HG02885 (cell line): ENCODE results near the gene TLR10.
A peak's percentile ranks its signal among the peaks of the same experiment; 100 is the strongest.
"Not testable (repeated sequence)": the region's sequence is repeated elsewhere in the genome, so short reads cannot be mapped to it uniquely, and the experiment has no call there.

Source experiments
- ATAC-seq: cut with Tn5 transposase; IDR thresholded peaks from one replicate; pipeline ENCODE4 v1.9.1; 2021; ENCODE audit warnings: mild to moderate bottlenecking; ENCODE audit not compliant: unreplicated experiment, poor library complexity

Gene TLR10

DNA sequence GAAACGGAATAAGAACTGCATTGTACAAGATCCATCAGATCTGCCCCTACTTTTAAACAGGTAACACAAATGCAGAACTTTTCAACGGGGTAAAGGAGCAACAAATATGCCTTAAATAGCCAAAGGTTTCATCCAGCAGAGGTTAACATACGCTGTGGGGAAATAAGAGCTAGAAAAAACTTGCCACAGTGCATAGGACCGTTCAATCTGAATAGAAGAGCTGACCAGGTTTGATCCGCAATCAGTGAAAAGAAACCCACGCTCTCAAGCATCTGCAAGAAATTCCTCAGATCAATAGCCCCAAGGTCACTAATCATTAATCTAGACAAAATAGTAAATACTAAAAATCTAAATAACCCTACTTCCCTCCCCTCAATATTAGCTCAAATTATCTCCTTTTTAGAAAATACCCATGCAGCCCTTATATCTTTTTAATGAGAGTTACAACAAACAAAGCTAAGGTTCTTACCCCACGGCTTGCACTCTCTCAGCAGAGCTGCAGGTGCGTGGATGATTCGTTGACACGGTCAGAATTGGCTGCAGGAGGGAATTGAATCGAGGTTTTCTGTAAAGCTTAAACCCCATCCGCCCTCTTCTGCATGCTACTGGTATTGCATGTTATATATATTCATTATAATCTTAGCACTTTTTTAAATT is at the start of gene TLR10:
TLR10 (minus strand) TSS at position 539 of the 657 bp plus-strand sequence. CDS start 7,400 bp downstream, outside the sequence.
- ATAC-seq = peak; percentile 72

DNA sequence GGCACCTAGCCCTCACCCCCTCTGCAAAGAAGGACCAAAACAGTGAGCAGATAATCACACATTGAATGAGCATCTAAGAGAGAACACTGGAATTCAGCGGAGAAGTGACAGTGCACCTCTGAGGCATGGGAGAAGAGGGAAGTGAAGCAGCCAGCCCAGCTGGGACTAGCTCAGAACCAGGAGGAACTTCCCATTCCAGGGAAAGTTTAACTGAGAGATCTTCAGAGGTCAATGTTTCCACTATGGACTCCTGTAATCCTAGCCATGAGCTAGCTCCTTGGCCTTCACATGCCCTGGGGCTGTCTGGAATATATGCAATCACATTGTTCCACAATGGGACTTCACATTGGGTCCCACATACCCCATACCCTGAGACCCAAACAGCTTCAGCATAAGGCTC is 49.4 kb upstream of the TLR10 start:
- no peak for ATAC-seq

- no peak for ATAC-seq
Observed at GRCh38 chr4:38831653-38832052, 48.9 kb upstream of the TLR10 start.

DNA sequence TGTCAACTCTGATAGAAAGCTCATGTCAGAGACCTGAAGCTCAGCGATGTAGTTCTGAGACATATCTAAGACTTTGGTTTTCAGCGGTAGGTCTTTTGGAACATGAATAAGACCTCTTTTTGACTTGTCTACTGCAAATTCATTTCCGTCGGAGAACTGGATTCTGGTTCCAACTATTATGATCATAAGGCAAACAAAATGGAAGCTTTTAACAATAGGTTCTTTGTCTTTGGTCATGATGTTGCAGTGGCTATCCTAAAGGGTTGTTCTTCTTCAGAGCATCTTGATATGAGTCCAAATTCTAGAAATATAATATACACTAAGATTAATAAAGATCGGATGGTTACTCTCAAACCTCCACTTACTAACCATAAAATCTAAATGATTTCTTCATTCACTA is 46.4 kb upstream of the TLR10 start:
- ATAC-seq = no peak

DNA sequence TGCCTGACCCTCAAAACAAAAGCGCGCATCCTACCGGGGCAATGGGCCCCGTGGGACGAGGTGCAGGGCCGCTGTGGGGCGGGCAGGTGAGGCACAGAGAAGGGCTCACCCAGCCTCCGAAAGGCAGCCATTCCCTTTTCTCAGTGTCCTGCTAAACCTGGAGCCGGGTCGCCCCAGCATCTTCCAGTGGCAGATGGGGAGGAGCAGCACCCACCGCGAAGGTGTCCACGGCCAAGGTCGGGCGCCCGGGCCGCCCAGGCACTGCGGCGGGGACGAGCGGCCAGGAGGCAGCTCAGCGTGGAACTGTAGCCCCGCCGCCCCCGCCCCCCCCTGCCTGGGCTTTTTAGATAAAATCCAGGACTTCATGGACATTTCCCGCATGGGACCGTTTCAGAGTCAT is 41.0 kb upstream of the TLR10 start:
- no peak for ATAC-seq

GRCh38 chr4:38822748-38823303 is 40.0 kb upstream of the TLR10 start:
- ATAC-seq = no peak

DNA sequence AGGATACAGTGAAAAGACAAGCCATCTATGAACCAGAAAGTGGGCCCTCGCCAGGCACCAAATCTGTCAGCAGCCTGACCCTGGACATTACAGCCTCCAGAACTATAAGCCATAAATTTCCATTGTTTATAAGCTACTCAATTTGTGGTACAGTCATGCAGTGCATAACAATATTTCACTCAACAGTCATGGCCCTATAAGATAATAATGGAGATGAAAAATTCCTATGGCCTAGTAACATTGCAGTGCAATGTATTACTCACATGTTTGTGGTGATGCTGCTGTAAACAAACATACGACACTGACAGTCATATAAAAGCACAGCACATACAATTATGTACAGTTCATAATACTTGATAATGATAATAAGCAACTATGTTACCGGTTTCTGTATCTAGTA is 38.9 kb upstream of the TLR10 start:
- no peak for ATAC-seq

DNA sequence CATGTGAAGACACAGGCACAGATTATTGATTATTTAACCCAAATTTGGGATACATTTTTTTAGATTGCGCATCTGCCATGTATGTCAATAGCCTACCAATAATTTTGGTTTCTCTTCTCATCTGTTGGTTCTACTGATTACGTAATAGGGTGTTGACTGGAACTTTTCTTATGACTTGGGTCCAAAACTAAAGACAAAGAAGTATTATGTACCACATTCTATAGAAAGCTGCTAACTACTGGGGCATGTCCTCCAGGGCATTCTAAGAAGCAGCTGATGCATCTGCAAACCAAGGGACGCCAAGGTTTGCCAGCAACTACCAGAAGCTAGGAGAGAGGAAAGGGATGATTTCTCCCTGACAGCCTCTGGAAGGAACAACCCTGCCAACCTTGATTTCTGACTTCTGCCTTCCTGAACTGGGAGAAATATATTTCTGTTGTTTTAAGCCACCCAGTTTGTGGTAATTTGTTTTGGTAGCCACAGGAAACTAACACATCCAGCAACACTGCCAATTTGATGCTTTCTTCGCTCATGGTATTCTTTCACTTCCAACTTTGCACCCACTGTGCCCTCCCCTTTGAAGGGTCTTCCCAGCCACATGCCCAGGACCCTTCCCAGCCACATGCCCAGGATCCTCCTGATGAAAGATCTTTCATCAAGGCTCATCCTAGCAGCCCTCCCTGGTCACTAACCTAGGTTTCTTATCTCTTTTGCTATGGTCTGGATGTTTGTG is 37.7 kb upstream of the TLR10 start:
- ATAC-seq = no peak

DNA sequence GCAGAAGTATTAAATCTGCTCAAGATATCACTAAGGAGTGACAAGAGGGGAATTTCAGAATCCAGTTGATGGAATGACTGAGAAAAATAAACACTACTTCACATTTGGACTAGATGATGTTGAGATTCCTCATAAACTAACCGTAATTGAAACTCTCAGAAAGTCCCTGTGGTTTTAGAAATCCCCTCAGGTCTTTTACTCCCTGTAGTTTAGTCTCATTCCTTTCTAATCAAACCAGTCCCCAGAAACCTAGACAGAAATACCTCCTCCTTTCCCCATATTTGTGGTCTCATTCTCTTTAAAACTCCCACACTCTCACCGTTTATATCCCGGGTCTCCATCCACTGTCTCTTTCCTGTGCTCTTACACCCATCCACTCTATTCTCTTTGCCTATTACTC is 36.8 kb upstream of the TLR10 start:
- ATAC-seq = peak; percentile 36

- peak; percentile 67 for ATAC-seq
Observed at GRCh38 chr4:38818441-38818976, 35.7 kb upstream of the TLR10 start.

DNA sequence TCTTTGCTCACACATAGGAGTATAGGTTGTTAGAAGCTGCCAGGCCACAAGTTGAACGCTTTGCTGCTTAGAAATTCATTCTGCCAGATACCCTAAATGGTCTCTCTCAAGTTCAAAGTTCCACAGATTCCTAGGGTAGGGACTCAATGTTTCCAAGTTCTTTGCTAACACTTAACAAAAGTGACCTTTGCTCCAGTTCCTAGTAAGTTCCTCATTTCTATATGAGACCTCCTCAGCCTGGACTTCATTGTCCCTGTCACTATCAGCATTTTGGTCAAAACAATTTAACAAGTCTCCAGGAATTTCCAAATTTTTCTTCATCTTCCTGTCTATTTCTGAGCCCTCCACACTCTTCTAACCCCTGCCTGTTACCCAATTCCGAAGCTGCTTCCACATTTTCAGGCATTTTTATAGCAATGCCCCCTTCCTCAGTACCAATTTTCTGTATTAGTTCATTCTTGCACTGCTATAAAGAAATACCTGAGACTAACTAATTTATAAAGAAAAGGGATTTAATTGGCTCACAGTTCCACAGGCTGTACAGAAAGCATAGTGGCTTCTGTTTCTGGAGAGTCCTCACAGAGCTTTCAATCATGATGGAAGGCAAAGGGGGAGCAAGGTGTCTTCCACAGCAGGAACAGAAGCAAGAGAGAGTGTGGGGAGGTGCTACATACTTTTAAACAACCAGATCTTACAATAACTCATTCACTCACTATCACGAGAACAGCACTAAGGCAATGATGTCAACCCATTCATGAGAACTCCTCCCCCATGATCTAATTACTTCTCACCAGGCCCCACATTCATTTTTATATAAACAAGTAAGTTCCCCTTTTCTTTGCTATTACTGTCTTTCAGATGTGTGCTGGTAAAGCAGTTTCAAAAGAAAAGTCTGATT is 33.3 kb upstream of the TLR10 start:
- no peak for ATAC-seq

DNA sequence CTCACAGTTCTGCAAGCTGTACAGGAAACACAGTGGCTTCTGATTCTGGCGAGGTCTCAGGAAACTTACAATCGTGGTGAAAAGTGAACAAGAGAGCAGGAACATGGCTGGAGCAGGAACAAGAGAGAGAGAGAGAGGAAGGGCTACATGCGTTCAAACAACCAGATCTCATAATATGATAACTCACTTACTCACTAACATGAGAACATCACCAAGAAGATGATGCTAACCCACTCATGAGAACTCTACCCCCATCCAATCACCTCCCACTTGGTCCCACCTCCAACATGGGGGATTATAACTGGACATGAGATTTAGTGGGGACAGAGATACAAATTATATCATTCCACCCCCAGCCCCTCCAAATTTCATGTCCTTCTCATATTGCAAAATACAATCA is 31.6 kb upstream of the TLR10 start:
- no peak for ATAC-seq

DNA sequence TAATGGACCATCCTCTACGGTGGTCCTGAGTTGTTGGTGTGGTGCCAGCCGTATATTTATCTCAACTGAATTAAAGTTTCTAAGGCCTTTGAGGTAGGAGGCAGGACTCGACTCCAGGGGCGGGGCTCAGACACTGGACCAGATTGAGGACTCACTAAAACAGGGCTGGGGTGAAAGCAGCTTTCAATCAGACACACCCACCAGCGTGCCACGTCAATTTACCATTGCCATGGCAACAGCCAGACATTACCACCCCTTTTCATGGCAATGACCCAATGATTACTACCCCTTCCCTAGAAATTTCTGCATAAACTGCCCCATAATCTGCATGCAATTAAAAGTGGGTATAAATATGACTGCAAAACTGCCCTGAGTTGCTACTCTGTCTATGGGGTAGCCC is 28.5 kb upstream of the TLR10 start:
- no peak for ATAC-seq

DNA sequence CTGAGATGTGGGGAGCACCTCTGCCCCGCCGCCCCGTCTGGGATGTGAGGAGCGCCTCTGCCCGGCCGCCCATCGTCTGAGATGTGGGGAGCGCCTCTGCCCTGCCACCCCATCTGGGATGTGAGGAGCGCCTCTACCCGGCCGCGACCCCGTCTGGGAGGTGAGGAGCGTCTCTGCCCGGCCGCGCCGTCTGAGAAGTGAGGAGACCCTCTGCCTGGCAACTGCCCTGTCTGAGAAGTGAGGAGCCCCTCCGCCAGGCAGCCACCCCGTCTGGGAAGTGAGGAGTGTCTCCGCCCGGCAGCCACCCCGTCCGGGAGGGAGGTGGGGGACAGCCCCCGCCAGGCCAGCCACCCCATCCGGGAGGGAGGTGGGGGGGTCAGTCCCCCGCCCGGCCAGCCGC is 24.7 kb upstream of the TLR10 start:
- ATAC-seq = not testable (repeated sequence)

GRCh38 chr4:38806251-38806650 is 23.5 kb upstream of the TLR10 start:
- not testable (repeated sequence) for ATAC-seq

- peak; percentile 81 for ATAC-seq
Observed at GRCh38 chr4:38805530-38806145, 22.8 kb upstream of the TLR10 start.

- ATAC-seq = peak; percentile 19
Observed at GRCh38 chr4:38804654-38805295, 22.0 kb upstream of the TLR10 start, which contains the start of gene TLR1. TSS of gene TLR1 (minus strand) at chr4:38804791. CDS start at chr4:38798831, 5,960 bp downstream.

DNA sequence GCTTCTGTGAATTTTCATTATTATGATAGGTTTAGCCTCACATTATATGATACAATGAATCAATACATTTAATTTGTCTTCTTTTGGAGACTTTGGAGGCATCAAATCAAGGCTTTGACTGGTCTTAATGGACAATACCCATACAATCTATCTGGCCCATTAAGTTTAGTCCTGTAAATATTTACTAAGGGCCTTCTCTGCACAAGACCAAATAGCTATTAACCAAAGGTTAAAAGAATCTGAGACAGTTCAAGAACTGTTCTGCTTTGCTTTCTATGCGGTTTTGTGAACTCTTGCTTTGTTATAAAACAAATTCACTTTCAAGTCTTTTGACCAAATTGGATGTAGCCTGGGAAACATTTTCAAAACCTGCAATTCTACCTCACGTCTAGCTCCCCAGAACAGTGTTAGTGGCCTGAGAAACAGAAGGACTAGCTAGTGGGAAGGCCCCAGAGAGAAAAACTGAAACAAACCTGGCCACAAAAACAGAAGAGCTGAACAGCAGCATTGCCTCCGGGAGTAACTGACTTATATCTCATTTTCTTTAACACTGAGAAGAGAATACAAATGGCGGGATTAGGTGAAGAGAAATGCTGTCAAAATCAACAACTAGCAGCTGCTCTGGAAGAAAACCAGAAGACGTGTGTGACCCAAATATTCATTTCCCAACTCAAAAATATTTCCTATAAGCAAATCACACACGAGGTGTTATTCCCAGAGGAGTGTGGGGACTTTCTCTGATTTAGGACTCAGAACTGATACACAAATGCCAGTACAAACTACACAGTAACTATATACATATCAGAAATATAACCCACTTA is 21.3 kb upstream of the TLR10 start:
- ATAC-seq = peak; percentile 73
